Neural cell (in vitro differentiated cells): ENCODE results near the gene SLC34A1. TPM values are rescaled to one million over a fixed set of nuclear protein-coding genes. Genes with fewer than 3 reads are reported as not detected.

Experiments used
- H2AFZ ChIP-seq: fragments of 200-600, 300-800 bp; sonication (generic), shearing (Covaris generic); 2 replicates; pipeline ENCODE4 v1.6.0; 2014; ENCODE audit warnings: low read depth, mild to moderate bottlenecking, antibody characterized with exemption, low read length, moderate library complexity
- H3F3A ChIP-seq: fragments of 200-600 bp; shearing (Covaris generic); 2 replicates; pipeline ENCODE4 v1.6.1; 2016; ENCODE audit warnings: mild to moderate bottlenecking, moderate library complexity, mixed read lengths, antibody characterized with exemption, low read length; ENCODE audit not compliant: insufficient read depth, poor library complexity, severe bottlenecking
- H3K27ac ChIP-seq: fragments of 200-600, 300-800 bp; sonication (generic), shearing (Covaris generic); 2 replicates; pipeline ENCODE4 v1.5.1; 2014; ENCODE audit warnings: mild to moderate bottlenecking, low read length, moderate library complexity
- H3K27me3 ChIP-seq: fragments of 300-800, 200-600 bp; sonication (generic), shearing (Covaris generic); 2 replicates; pipeline ENCODE4 v1.6.0; 2014; ENCODE audit warnings: mild to moderate bottlenecking, low read depth, low read length, moderate library complexity; ENCODE audit not compliant: insufficient read depth
- H3K36me3 ChIP-seq: fragments of 300-800, 200-600 bp; sonication (generic), shearing (Covaris generic); 2 replicates; pipeline ENCODE4 v1.5.1; 2014; ENCODE audit warnings: mild to moderate bottlenecking, antibody characterized with exemption, low read length, moderate library complexity; ENCODE audit not compliant: insufficient read depth
- H3K4me2 ChIP-seq: fragments of 300-800, 200-600 bp; sonication (generic), shearing (Covaris generic); 2 replicates; pipeline ENCODE4 v1.6.0; 2014; ENCODE audit warnings: mild to moderate bottlenecking, low read length
- H3K4me3 ChIP-seq: fragments of 300-800, 200-600 bp; sonication (generic), shearing (Covaris generic); 2 replicates; pipeline ENCODE4 v1.5.1; 2014; ENCODE audit warnings: mild to moderate bottlenecking, low read length, moderate library complexity
- H3K79me2 ChIP-seq: fragments of 200-600 bp; shearing (Covaris generic); replicated peaks from 2 replicates; pipeline ENCODE4 v1.6.0; 2014; ENCODE audit warnings: mild to moderate bottlenecking, low read length, moderate library complexity; ENCODE audit not compliant: insufficient read depth
- H3K9ac ChIP-seq: fragments of 300-800, 200-600 bp; sonication (generic), shearing (Covaris generic); 2 replicates; pipeline ENCODE4 v1.6.1; 2016; ENCODE audit warnings: mild to moderate bottlenecking, low read length, mixed read lengths
- H3K9me2 ChIP-seq: fragments of 200-600 bp; shearing (Covaris generic); 2 replicates; pipeline ENCODE4 v1.6.1; 2016; ENCODE audit warnings: mild to moderate bottlenecking, low read length, mixed read lengths; ENCODE audit not compliant: insufficient read depth
- H3K9me3 ChIP-seq: fragments of 200-600, 300-800 bp; sonication (generic), shearing (Covaris generic); 2 replicates; pipeline ENCODE4 v1.6.1; 2016; ENCODE audit warnings: mild to moderate bottlenecking, mixed run types, low read length, moderate library complexity, mixed read lengths
- H4K20me1 ChIP-seq: fragments of 200-600 bp; shearing (Covaris generic); 2 replicates; pipeline ENCODE4 v1.6.1; 2016; ENCODE audit warnings: mild to moderate bottlenecking, mixed run types; ENCODE audit not compliant: insufficient read depth
- CTCF ChIP-seq: fragments of 450-650 bp; IDR thresholded peaks from 2 replicates; pipeline ENCODE4 v1.5.1; 2014; ENCODE audit warnings: antibody characterized with exemption, mild to moderate bottlenecking, moderate library complexity; ENCODE audit not compliant: poor library complexity, severe bottlenecking
- EP300 ChIP-seq: fragments of 450-650 bp; conservative IDR thresholded peaks from 2 replicates; pipeline ENCODE4 v1.6.1; 2014; ENCODE audit warnings: antibody characterized with exemption, mild to moderate bottlenecking, moderate library complexity; ENCODE audit not compliant: poor library complexity, severe bottlenecking
- EZH2 ChIP-seq: fragments of 200-600, 300-800 bp; shearing (Covaris generic), sonication (generic); IDR thresholded peaks from 2 replicates; pipeline ENCODE4 v1.6.1; 2014; ENCODE audit warnings: antibody characterized with exemption, low read length, borderline replicate concordance, mild to moderate bottlenecking; ENCODE audit not compliant: insufficient read depth, poor library complexity, severe bottlenecking
- MXI1 ChIP-seq: fragments of 450-650 bp; conservative IDR thresholded peaks from 2 replicates; pipeline ENCODE4 v1.6.1; 2014; ENCODE audit warnings: antibody characterized with exemption, mild to moderate bottlenecking; ENCODE audit not compliant: poor library complexity, severe bottlenecking
- POLR2AphosphoS5 ChIP-seq: IDR thresholded peaks from 2 replicates; pipeline ENCODE4 v1.6.1; 2012
- RAD21 ChIP-seq: fragments of 450-650 bp; conservative IDR thresholded peaks from 2 replicates; pipeline ENCODE4 v1.6.1; 2014; ENCODE audit warnings: antibody characterized with exemption, mild to moderate bottlenecking, moderate library complexity
- REST ChIP-seq: IDR thresholded peaks from 2 replicates; pipeline ENCODE4 v1.6.1; 2012; ENCODE audit warnings: borderline replicate concordance
- SMC3 ChIP-seq: fragments of 450-650 bp; conservative IDR thresholded peaks from 2 replicates; pipeline ENCODE4 v1.6.1; 2014; ENCODE audit warnings: antibody characterized with exemption, mild to moderate bottlenecking, moderate library complexity; ENCODE audit not compliant: poor library complexity
- TAF1 ChIP-seq: IDR thresholded peaks from 2 replicates; pipeline ENCODE4 v1.6.1; 2012; ENCODE audit warnings: low read depth
- polyA plus RNA-seq: library from polyadenylated mRNA; depleted of rRNA; stranded (reverse); fragments of >200 nt; gene quantifications from 2 replicates; pipeline ENCODE4 v1.2.3, GENCODE V29; 2014

SLC34A1 gene
- polyA plus RNA-seq, 1 donor from 2014 or later, result not detected

- no peak for TF ChIP-seq EP300
- TF ChIP-seq CTCF, result no peak
- no peak for TF ChIP-seq TAF1
- no peak for TF ChIP-seq REST
- TF ChIP-seq MXI1, result no peak
- no peak for TF ChIP-seq EZH2
- no peak for TF ChIP-seq RAD21
- Histone ChIP-seq H2AFZ (no peak overlapping the region), H3F3A (no peaks in the 10 kb centered on the region), H3K4me3 (no peak overlapping the region), H3K9me3 (no peaks in the 10 kb centered on the region), H3K36me3 (no peaks in the 10 kb centered on the region), H3K27ac (no peak overlapping the region), H3K27me3 (no peaks in the 10 kb centered on the region), H3K79me2 (peaks cover 44% of the 10 kb centered on the region), H3K9me2 (no peaks in the 10 kb centered on the region), H3K4me2 (no peak overlapping the region), H4K20me1 (no peaks in the 10 kb centered on the region), H3K9ac (no peak overlapping the region)
Observed at GRCh38 chr5:177344891-177345290, 39.3 kb upstream of the SLC34A1 start.

GRCh38 chr5:177346820-177347219 is 37.4 kb upstream of the SLC34A1 start:
- no peaks in the 10 kb centered on the region for H3K27me3 ChIP-seq
- no peak overlapping the region for H3K4me3 ChIP-seq
- H4K20me1 ChIP-seq, result no peaks in the 10 kb centered on the region

More at GRCh38 chr5:177346820-177347219, 37.4 kb upstream of the SLC34A1 start:
- peaks cover 51% of the 10 kb centered on the region for H3K79me2 ChIP-seq
- no peak overlapping the region for H3K9ac ChIP-seq
- H3K4me2 ChIP-seq, result no peak overlapping the region
- no peak overlapping the region for H3K27ac ChIP-seq
- no peaks in the 10 kb centered on the region for H3K36me3 ChIP-seq
- no peaks in the 10 kb centered on the region for H3K9me2 ChIP-seq
- H2AFZ ChIP-seq, result no peak overlapping the region
- H3F3A ChIP-seq, result no peaks in the 10 kb centered on the region
- H3K9me3 ChIP-seq, result no peaks in the 10 kb centered on the region
- TF ChIP-seq CTCF, result no peak
- no peak for TF ChIP-seq REST
- TF ChIP-seq MXI1, result no peak
- TF ChIP-seq EZH2, result no peak
- TF ChIP-seq SMC3, result no peak
- TF ChIP-seq EP300, result no peak
- no peak for TF ChIP-seq TAF1
- no peak for TF ChIP-seq RAD21
- no peak for TF ChIP-seq POLR2AphosphoS5
